A549 (cell line): Measurements from ENCODE around the gene FBXL13. TPM values are rescaled to one million over a fixed set of nuclear protein-coding genes. Genes with fewer than 3 reads are reported as not detected.

Source experiments
- ATAC-seq, 2 experiments: fragments of 200-7000 bp in 1 of 2; fragments of >200 bp in 1 of 2; cut with Nextera tagmentation in 1 of 2; cut with Tn5 transposase in 1 of 2; 3 replicates each; pipeline versions ENCODE4 v1.8.0 to v1.9.1; 2018 to 2020; ENCODE audit warnings: mild to moderate bottlenecking in 1 of 2, moderate library complexity in 1 of 2
- CTCF ChIA-PET: fragments of 300-600 bp; sonication (Branson Sonifier 250); formaldehyde crosslinking; extraction: SDS; loops from one replicate; lab custom pipeline; 2021; ENCODE audit warnings: antibody characterized with exemption, inconsistent platforms; lab: Yijun Ruan, JAX
- POLR2A ChIA-PET: fragments of 350-600 bp; formaldehyde crosslinking; extraction: SDS; loops from one replicate; lab custom pipeline; 2021; ENCODE audit warnings: antibody characterized with exemption, inconsistent platforms; lab: Yijun Ruan, JAX
- DNase-seq, 2 experiments: peaks; one replicate each; pipeline versions ENCODE4 v3.0.0 to v3.0.0-alpha.2; 2011 to 2016; ENCODE audit warnings: low read depth in 1 of 2, low spot score in 1 of 2
- FAIRE-seq: peaks from 2 replicates; lab custom pipeline; 2011; peaks lifted over from hg19 to GRCh38; lab: Jason Lieb, UNC
- H3K27ac ChIP-seq, 2 experiments: fragments of >200 bp; sonication (Bioruptor Twin); formaldehyde crosslinking; 3 replicates each; pipeline ENCODE4 v1.5.1; 2016 to 2017
- H3K4me1 ChIP-seq: fragments of >200 bp; sonication (Bioruptor Twin); formaldehyde crosslinking; 3 replicates; pipeline ENCODE4 v1.6.1; 2016
- H3K4me2 ChIP-seq: fragments of >200 bp; sonication (Bioruptor Twin); formaldehyde crosslinking; 3 replicates; pipeline ENCODE4 v1.6.1; 2016
- H3K4me3 ChIP-seq: fragments of >200 bp; sonication (Bioruptor Twin); formaldehyde crosslinking; 3 replicates; pipeline ENCODE4 v1.5.1; 2016
- H3K9me3 ChIP-seq: fragments of >200 bp; sonication (Bioruptor Twin); formaldehyde crosslinking; 3 replicates; pipeline ENCODE4 v1.6.1; 2016
- BHLHE40 ChIP-seq: IDR thresholded peaks from 2 replicates; pipeline ENCODE4 v1.6.1; 2012; ENCODE audit warnings: low read depth, low read length, inconsistent platforms
- CEBPB ChIP-seq, 2 experiments: fragments of >200 bp in 1 of 2; sonication (Bioruptor Twin) in 1 of 2; formaldehyde crosslinking in 1 of 2; IDR thresholded peaks; 2 replicates each; pipeline ENCODE4 v1.6.1; 2012 to 2016
- CHD4 ChIP-seq: fragments of 200-600 bp; sonication (generic); IDR thresholded peaks from 2 replicates; pipeline ENCODE4 v1.6.1; 2016; ENCODE audit warnings: antibody characterized with exemption, mild to moderate bottlenecking, borderline replicate concordance
- EHF ChIP-seq: fragments of 250-450 bp; sonication (Bioruptor Pico); IDR thresholded peaks from 2 replicates; pipeline ENCODE4 v1.5.0; 2020; ENCODE audit warnings: mild to moderate bottlenecking
- FOXS1 ChIP-seq: fragments of 250-450 bp; sonication (Bioruptor Pico); IDR thresholded peaks from 2 replicates; pipeline ENCODE4 v1.5.0; 2020; ENCODE audit warnings: mild to moderate bottlenecking, moderate library complexity
- HEYL ChIP-seq: fragments of 250-450 bp; sonication (Bioruptor Pico); IDR thresholded peaks from 2 replicates; pipeline ENCODE4 v1.8.0; 2021; ENCODE audit warnings: mild to moderate bottlenecking, moderate library complexity
- HOXB13 ChIP-seq: fragments of 250-450 bp; sonication (Bioruptor Pico); IDR thresholded peaks from 2 replicates; pipeline ENCODE4 v1.5.0; 2020; ENCODE audit warnings: low read depth, mild to moderate bottlenecking, moderate library complexity
- JUN ChIP-seq, 2 experiments: fragments of >200 bp; sonication (Bioruptor Twin); formaldehyde crosslinking; IDR thresholded peaks; 2 replicates in 1 of 2; 3 replicates in 1 of 2; pipeline ENCODE4 v1.6.1; 2016 to 2017
- JUNB ChIP-seq: fragments of >200 bp; sonication (Bioruptor Twin); formaldehyde crosslinking; IDR thresholded peaks from 2 replicates; pipeline ENCODE4 v1.6.1; 2016
- KDM1A ChIP-seq: fragments of 200-600 bp; sonication (generic); IDR thresholded peaks from 2 replicates; pipeline ENCODE4 v1.6.1; 2016; ENCODE audit warnings: low read depth, mild to moderate bottlenecking
- NPAS2 ChIP-seq: fragments of 250-450 bp; sonication (Bioruptor Pico); IDR thresholded peaks from 2 replicates; pipeline ENCODE4 v1.8.0; 2022; ENCODE audit warnings: mild to moderate bottlenecking, moderate library complexity, borderline replicate concordance
- NR3C1 ChIP-seq: fragments of >200 bp; sonication (Bioruptor Twin); formaldehyde crosslinking; IDR thresholded peaks from 3 replicates; pipeline ENCODE4 v1.6.1; 2017
- REST ChIP-seq: fragments of 200-600 bp; sonication (generic); IDR thresholded peaks from 2 replicates; pipeline ENCODE4 v1.6.1; 2016; ENCODE audit warnings: antibody characterized with exemption, mild to moderate bottlenecking, moderate library complexity
- SREBF2 ChIP-seq: fragments of 450-650 bp; IDR thresholded peaks from 2 replicates; pipeline ENCODE4 v1.6.1; 2014; ENCODE audit warnings: mild to moderate bottlenecking, moderate library complexity
- ZNF302 ChIP-seq: fragments of 250-450 bp; sonication (Bioruptor Pico); IDR thresholded peaks from 2 replicates; pipeline ENCODE4 v1.9.0; 2021; ENCODE audit warnings: inconsistent platforms, mild to moderate bottlenecking, moderate library complexity
- ZSCAN20 ChIP-seq: fragments of 250-450 bp; sonication (Bioruptor Pico); IDR thresholded peaks from 2 replicates; pipeline ENCODE4 v1.8.0; 2022; ENCODE audit warnings: mild to moderate bottlenecking, moderate library complexity
- WGBS: methylation state at CpG from one replicate; pipeline ENCODE4 v1.1.6; 2017; ENCODE audit errors: missing lambda C conversion rate; 5-methylcytosine and 5-hydroxymethylcytosine counted together
- polyA plus RNA-seq, 4 experiments: library from polyadenylated mRNA; depleted of rRNA in 3 of 4; stranded (reverse); fragments of >200 nt; fragmentation: RNase III in 1 of 4; extraction: RNeasy Plus Mini Kit Qiagen cat#74134 plus additional on column Dnase treatment in 1 of 4; gene quantifications; 2 replicates in 3 of 4; 3 replicates in 1 of 4; pipeline ENCODE4 v1.2.3, GENCODE V29; 2011 to 2017
- TF ChIP-seq, protein P1 (sequence below): IDR thresholded peaks from 2 replicates; pipeline ENCODE4 v1.6.1; 2012; ENCODE audit warnings: low read depth, borderline replicate concordance
- TF ChIP-seq, protein P2 (sequence below): fragments of >200 bp; sonication (Bioruptor Twin); formaldehyde crosslinking; IDR thresholded peaks from 3 replicates; pipeline ENCODE4 v1.5.1; 2016
- TF ChIP-seq, protein P3 (sequence below): fragments of >200 bp; sonication (Bioruptor Twin); formaldehyde crosslinking; IDR thresholded peaks from 2 replicates; pipeline ENCODE4 v1.6.1; 2016

Gene FBXL13
- polyA plus RNA-seq, 2 of the 4 experiments (the other 2 are of a cell fraction) = 0.45 to 0.70 TPM

DNA sequence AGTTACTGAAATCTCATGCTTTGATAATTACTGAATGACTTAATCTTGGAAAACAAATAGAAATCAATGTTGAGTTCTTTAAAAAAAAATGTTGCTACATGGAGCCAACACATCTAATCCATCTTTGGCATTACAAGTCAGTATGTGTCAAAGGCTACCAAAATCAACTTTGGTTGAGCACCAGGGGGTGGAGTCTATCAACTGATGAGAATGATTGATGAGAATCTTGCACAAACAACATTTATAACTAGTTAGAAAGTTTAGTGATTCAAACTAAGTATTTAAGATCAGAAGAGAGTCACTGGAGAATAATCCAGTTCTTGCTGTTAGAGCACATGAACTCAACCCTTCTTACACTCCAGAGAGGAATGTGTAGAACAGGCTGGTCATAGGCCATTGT is 232.3 kb downstream of the FBXL13 start:
- FAIRE-seq (no peak), ATAC-seq (no peak), DNase-seq (no peak)
- TF ChIP-seq, protein P1, sequence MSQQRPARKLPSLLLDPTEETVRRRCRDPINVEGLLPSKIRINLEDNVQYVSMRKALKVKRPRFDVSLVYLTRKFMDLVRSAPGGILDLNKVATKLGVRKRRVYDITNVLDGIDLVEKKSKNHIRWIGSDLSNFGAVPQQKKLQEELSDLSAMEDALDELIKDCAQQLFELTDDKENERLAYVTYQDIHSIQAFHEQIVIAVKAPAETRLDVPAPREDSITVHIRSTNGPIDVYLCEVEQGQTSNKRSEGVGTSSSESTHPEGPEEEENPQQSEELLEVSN = no peak
- TF ChIP-seq NR3C1 = no peak
- TF ChIP-seq JUN (IDR thresholded peaks at IDR 0.05) = no peak
- no peak for TF ChIP-seq JUNB
- no peak for TF ChIP-seq ZNF302
- TF ChIP-seq BHLHE40 = no peak
- no peak for TF ChIP-seq REST
- no peak for TF ChIP-seq FOXS1 (CRISPR knock-in tag)
- Histone ChIP-seq H3K4me2 (no peak overlapping the region), H3K4me1 (peaks cover 11% of the 10 kb centered on the region), H3K9me3 (no peaks in the 10 kb centered on the region), H3K4me3 (no peak overlapping the region), H3K27ac (no peak overlapping the region)
- POLR2A ChIA-PET = no interaction called here
- CTCF ChIA-PET = interaction anchor here (0.7 to 1.4 kb wide), 3 partner anchors 10 to 30 kb away, joined by 3 read pairs; no protein-coding TSS in a partner anchor

- POLR2A ChIA-PET = no interaction called here
- H3K4me2 ChIP-seq = no peak overlapping the region
- no peak overlapping the region for H3K27ac ChIP-seq
- no peak overlapping the region for H3K4me3 ChIP-seq
- no peak for DNase-seq
- WGBS = 92% methylated on average over 2 of the region's 2 CpGs
- CTCF ChIA-PET = interaction anchor here (0.7 to 1.5 kb wide), 2 partner anchors 29 to 221 kb away, joined by 3 read pairs; no protein-coding TSS in a partner anchor
- TF ChIP-seq KDM1A (no peak), ZSCAN20 (CRISPR knock-in tag) (no peak), CEBPB (IDR thresholded peaks at IDR 0.05) (no peak), CHD4 (no peak), EHF (CRISPR knock-in tag) (no peak), SREBF2 (no peak), BHLHE40 (no peak), NPAS2 (CRISPR knock-in tag) (no peak), HEYL (CRISPR knock-in tag) (no peak), HOXB13 (no peak)
- TF ChIP-seq, protein P2, sequence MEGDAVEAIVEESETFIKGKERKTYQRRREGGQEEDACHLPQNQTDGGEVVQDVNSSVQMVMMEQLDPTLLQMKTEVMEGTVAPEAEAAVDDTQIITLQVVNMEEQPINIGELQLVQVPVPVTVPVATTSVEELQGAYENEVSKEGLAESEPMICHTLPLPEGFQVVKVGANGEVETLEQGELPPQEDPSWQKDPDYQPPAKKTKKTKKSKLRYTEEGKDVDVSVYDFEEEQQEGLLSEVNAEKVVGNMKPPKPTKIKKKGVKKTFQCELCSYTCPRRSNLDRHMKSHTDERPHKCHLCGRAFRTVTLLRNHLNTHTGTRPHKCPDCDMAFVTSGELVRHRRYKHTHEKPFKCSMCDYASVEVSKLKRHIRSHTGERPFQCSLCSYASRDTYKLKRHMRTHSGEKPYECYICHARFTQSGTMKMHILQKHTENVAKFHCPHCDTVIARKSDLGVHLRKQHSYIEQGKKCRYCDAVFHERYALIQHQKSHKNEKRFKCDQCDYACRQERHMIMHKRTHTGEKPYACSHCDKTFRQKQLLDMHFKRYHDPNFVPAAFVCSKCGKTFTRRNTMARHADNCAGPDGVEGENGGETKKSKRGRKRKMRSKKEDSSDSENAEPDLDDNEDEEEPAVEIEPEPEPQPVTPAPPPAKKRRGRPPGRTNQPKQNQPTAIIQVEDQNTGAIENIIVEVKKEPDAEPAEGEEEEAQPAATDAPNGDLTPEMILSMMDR = no peak
- TF ChIP-seq, protein P3, sequence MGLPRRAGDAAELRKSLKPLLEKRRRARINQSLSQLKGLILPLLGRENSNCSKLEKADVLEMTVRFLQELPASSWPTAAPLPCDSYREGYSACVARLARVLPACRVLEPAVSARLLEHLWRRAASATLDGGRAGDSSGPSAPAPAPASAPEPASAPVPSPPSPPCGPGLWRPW = no peak
- TF ChIP-seq, all 56 proteins: peak for 0
- Histone ChIP-seq H3K9me3 (no peaks in the 10 kb centered on the region), H3K4me1 (peaks cover 21% of the 10 kb centered on the region)
- ATAC-seq (no peak), FAIRE-seq (no peak)
These were observed 233.3 kb downstream of the FBXL13 start for GRCh38 chr7:102841290-102841689.
